GM23338 (cell line): ENCODE data around the gene RXFP4.
"Not testable (repeated sequence)": the region's sequence is repeated elsewhere in the genome, so short reads cannot be mapped to it uniquely, and the experiment has no call there.

Experiments used
- EZH2phosphoT487 ChIP-seq: fragments of 200-600 bp; sonication (generic); IDR thresholded peaks from one replicate; pipeline ENCODE4 v1.8.1; 2018; ENCODE audit warnings: antibody characterized with exemption; ENCODE audit not compliant: unreplicated experiment
- POLR2AphosphoS5 ChIP-seq: IDR thresholded peaks from 2 replicates; pipeline ENCODE4 v1.6.1; 2016; ENCODE audit warnings: antibody characterized with exemption, low read depth
- TF ChIP-seq, protein P1 (sequence below), 2 experiments: fragments of 200-600 bp in 1 of 2; sonication (generic) in 1 of 2; conservative IDR thresholded peaks; 2 replicates each; pipeline versions ENCODE4 v1.5.1 to v1.6.1; 2016 to 2017; ENCODE audit warnings: antibody characterized with exemption in 2 of 2, low read depth in 2 of 2, mild to moderate bottlenecking in 2 of 2, moderate library complexity in 1 of 2

DNA sequence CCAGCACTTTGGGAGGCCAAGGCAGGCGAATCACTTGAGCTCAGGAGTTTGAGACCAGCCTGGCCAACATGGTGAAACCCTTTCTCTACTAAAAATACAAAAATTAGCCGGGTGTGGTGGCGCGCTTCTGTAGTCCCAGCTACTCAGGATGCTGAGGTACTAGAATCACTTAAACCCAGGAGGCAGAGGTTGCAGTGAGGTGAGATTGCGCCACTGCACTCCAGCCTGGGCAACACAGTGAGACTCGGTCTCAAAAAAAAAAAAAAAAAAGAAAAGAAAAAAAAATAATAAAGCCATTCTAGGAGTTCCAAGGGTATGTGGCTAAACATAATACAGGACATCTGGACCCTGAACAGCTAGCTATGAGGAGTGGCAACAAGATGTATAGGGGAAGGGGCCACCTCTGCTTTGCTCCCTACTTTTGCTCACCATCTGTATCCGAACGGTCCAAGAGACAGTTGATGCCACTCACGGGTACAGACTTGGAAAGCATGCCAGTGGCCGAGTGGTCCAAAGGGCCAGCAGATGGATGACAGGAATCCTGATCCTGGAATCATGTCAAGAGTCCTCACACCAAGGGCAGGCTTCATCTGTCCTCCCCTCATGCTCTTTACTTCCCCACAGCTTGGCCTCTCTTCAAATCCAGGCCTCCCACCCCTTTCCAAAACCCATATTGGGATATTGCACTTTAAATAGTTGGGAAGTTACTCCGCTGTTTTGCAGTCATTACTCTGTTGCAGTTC, 43.6 kb downstream of the RXFP4 start:
- TF ChIP-seq, protein P1, sequence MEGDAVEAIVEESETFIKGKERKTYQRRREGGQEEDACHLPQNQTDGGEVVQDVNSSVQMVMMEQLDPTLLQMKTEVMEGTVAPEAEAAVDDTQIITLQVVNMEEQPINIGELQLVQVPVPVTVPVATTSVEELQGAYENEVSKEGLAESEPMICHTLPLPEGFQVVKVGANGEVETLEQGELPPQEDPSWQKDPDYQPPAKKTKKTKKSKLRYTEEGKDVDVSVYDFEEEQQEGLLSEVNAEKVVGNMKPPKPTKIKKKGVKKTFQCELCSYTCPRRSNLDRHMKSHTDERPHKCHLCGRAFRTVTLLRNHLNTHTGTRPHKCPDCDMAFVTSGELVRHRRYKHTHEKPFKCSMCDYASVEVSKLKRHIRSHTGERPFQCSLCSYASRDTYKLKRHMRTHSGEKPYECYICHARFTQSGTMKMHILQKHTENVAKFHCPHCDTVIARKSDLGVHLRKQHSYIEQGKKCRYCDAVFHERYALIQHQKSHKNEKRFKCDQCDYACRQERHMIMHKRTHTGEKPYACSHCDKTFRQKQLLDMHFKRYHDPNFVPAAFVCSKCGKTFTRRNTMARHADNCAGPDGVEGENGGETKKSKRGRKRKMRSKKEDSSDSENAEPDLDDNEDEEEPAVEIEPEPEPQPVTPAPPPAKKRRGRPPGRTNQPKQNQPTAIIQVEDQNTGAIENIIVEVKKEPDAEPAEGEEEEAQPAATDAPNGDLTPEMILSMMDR (conservative IDR thresholded peaks at IDR 0.05; ENCODE audit: low read depth in 2 of 2): not testable (repeated sequence)
- TF ChIP-seq EZH2phosphoT487, POLR2AphosphoS5: not testable (repeated sequence)
